ENCODE results near the gene CNTNAP4. TPM values are rescaled to one million over a fixed set of nuclear protein-coding genes. Genes with fewer than 3 reads are reported as not detected.

The CNTNAP4 gene
- total RNA-seq, 1 experiment from 2014 or later: not detected

DNA sequence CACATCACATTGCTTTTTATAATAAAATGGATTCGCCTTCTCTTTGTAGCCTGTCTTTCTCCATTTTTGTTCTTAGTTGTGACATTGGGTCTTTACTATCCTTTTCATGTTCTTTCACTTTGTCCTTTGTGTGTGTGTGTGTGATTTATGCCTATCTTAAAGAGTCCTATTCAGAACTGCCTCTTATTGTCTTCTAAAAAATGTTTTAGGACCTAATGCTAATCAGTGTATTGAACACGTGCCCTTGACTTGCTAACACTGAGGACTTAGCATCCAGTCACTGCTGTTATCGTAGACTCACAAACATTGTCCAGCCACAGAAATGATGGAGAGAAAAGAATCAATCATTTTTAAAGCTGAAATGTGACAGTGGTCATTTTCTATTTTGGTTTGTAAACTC is 251.9 kb downstream of the CNTNAP4 start:
- Histone ChIP-seq H3K79me1 (ENCODE audit: insufficient read depth, low read depth, low read length, poor library complexity, severe bottlenecking) (no peaks in the 10 kb centered on the region), H3K4ac (ENCODE audit: low read depth, low read length) (no peak overlapping the region), H3K79me2 (ENCODE audit: insufficient read depth, low read length) (no peaks in the 10 kb centered on the region), H2AFZ (ENCODE audit: low read length) (no peak overlapping the region), H3K27me3 (ENCODE audit: insufficient read depth, low read length) (no peaks in the 10 kb centered on the region), H2BK15ac (ENCODE audit: low read depth, low read length) (no peak overlapping the region), H3K56ac (ENCODE audit: insufficient read length, low read depth, low read length) (no peak overlapping the region), H4K20me1 (ENCODE audit: control insufficient read depth, insufficient read depth, insufficient read length) (no peaks in the 10 kb centered on the region), H2BK5ac (ENCODE audit: insufficient read length, low read length) (no peak overlapping the region), H3K23me2 (ENCODE audit: insufficient read length, low read depth, low read length, poor library complexity, severe bottlenecking) (no peaks in the 10 kb centered on the region), H2BK12ac (ENCODE audit: insufficient read length, low read depth, low read length) (no peak overlapping the region), H3K27ac (ENCODE audit: insufficient read length, low read depth, low read length) (no peak overlapping the region), H3K23ac (ENCODE audit: insufficient read length, low read depth, low read length) (no peak overlapping the region), H3K4me1 (ENCODE audit: insufficient read depth, low read length) (no peaks in the 10 kb centered on the region), H3K4me2 (ENCODE audit: insufficient read depth, insufficient read length, low read length) (no peak overlapping the region), H2AK5ac (ENCODE audit: insufficient read length, low read length) (no peak overlapping the region), H4K8ac (replicated peaks; ENCODE audit: insufficient read length, low read depth, low read length) (no peak overlapping the region), H3K18ac (ENCODE audit: insufficient read length, low read depth, low read length) (no peak overlapping the region), H3K9ac (ENCODE audit: extremely low read depth, insufficient read length, low read length) (no peak overlapping the region), H4K5ac (ENCODE audit: insufficient read length, low read depth, low read length) (no peak overlapping the region), H4K91ac (ENCODE audit: insufficient read length, low read depth, low read length) (no peak overlapping the region), H3K14ac (ENCODE audit: insufficient read depth, low read length) (no peak overlapping the region), H2BK120ac (ENCODE audit: low read depth, low read length, poor library complexity, severe bottlenecking) (no peak overlapping the region), H2BK20ac (ENCODE audit: low read depth, low read length, poor library complexity, severe bottlenecking) (no peak overlapping the region), H3T11ph (ENCODE audit: low read length) (no peak overlapping the region), H3K9me3 (ENCODE audit: control insufficient read depth, low read depth, low read length) (no peaks in the 10 kb centered on the region)
- Mint-ChIP-seq H3K4me3 (no peak overlapping the region), H3K36me3 (ENCODE audit: insufficient read depth in 1 of 3, low read depth in 3 of 3) (no peaks in the 10 kb centered on the region), H3K27ac (no peak overlapping the region), H3K4me1 (peaks cover 0 to 5% of the 10 kb centered on the region in 2 experiments; a peak in 1 of 4 replicates), H3K9me3 (no peaks in the 10 kb centered on the region), H3K27me3 (ENCODE audit: low read depth) (no peaks in the 10 kb centered on the region; the same call in 1 of the 2 replicates)
- DNase-seq: no peak
- no CpG with 5 or more reads among the region's 3 CpGs for WGBS (ENCODE audit: extremely low coverage, insufficient read length, low lambda C conversion rate)
- TF ChIP-seq, protein P1, sequence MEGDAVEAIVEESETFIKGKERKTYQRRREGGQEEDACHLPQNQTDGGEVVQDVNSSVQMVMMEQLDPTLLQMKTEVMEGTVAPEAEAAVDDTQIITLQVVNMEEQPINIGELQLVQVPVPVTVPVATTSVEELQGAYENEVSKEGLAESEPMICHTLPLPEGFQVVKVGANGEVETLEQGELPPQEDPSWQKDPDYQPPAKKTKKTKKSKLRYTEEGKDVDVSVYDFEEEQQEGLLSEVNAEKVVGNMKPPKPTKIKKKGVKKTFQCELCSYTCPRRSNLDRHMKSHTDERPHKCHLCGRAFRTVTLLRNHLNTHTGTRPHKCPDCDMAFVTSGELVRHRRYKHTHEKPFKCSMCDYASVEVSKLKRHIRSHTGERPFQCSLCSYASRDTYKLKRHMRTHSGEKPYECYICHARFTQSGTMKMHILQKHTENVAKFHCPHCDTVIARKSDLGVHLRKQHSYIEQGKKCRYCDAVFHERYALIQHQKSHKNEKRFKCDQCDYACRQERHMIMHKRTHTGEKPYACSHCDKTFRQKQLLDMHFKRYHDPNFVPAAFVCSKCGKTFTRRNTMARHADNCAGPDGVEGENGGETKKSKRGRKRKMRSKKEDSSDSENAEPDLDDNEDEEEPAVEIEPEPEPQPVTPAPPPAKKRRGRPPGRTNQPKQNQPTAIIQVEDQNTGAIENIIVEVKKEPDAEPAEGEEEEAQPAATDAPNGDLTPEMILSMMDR (conservative IDR thresholded peaks at IDR 0.05): no peak

Data from H9 (cell line).